Measurements from ENCODE around the gene NRARP. TPM values are rescaled to one million over a fixed set of nuclear protein-coding genes. Genes with fewer than 3 reads are reported as not detected.
A peak's percentile ranks its signal among the peaks of the same experiment; 100 is the strongest.
"Not testable (repeated sequence)": the region's sequence is repeated elsewhere in the genome, so short reads cannot be mapped to it uniquely, and the experiment has no call there.

The NRARP gene
- polyA plus RNA-seq, 1 donor: 32.4 TPM

DNA sequence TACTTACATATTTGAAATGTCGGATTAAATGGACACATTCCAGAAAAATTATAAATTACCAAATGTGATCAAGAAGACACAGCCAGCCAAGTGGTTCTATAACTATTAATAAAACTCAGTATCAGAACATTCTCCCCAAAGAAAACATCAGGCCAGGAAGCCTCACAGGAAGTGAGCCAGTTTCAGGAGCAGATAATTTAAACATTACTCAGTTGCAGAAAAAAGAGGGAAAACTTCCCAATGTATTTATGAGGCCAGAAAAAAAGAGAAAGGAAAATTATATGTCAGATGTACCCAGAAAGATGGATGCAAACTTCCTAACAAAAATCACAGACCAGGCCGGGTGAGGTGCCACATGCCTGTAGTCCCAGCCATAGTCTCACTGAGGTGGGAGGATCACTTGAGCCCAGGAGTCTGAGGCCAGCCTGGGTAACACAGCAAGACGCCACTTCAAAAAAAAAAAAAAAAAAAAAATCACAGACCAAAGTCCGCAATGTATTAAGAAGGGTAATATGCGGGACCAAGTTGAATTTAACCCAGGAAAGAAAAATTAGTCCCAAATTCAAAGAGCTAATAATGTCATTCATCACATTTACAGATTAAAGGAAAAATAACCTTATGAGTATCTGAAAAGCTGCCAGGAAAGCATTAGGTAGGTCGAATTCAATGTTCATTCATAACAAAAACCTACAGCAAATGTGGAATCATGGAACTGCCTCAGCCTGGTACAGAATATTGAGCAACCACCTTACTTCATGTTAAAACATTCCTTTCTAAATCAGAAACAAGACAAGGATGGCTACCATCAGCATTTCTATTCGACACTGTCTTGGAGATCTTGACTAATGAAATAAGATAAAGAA lies 37.2 kb upstream of the NRARP start:
- Histone ChIP-seq H3K27ac (ENCODE audit: low read length) (peak overlapping the region; percentile 69), H3K4me1 (ENCODE audit: control insufficient read depth, insufficient read depth, low read length) (no peaks in the 10 kb centered on the region), H3K4me3 (ENCODE audit: low read length) (no peak overlapping the region), H3K27me3 (ENCODE audit: control insufficient read depth, insufficient read depth, low read length) (no peaks in the 10 kb centered on the region), H3K9me3 (ENCODE audit: control insufficient read depth, low read depth, low read length) (peaks cover 10% of the 10 kb centered on the region), H3K36me3 (ENCODE audit: control insufficient read depth, insufficient read depth, low read length) (peaks cover 6% of the 10 kb centered on the region)
- WGBS (ENCODE audit: insufficient coverage, low lambda C conversion rate): no CpG with 5 or more reads among the region's 7 CpGs
- DNase-seq: peak in 1 of 2 donors; percentile 67

- DNase-seq: no peak
- H3K27me3 ChIP-seq (ENCODE audit: control insufficient read depth, insufficient read depth, low read length): no peaks in the 10 kb centered on the region
- WGBS (ENCODE audit: insufficient coverage, low lambda C conversion rate): 95% methylated on average over 2 of the region's 2 CpGs
- no peaks in the 10 kb centered on the region for H3K4me1 ChIP-seq (ENCODE audit: control insufficient read depth, insufficient read depth, low read length)
- H3K4me3 ChIP-seq (ENCODE audit: low read length): no peak overlapping the region
- H3K27ac ChIP-seq (ENCODE audit: low read length): no peak overlapping the region
- H3K36me3 ChIP-seq (ENCODE audit: control insufficient read depth, insufficient read depth, low read length): peaks cover 4% of the 10 kb centered on the region
- H3K9me3 ChIP-seq (ENCODE audit: control insufficient read depth, low read depth, low read length): peaks cover 10% of the 10 kb centered on the region
These were observed 34.7 kb upstream of the NRARP start for GRCh38 chr9:137336735-137337134.

- Histone ChIP-seq H3K27ac (ENCODE audit: low read length) (no peak overlapping the region), H3K27me3 (ENCODE audit: control insufficient read depth, insufficient read depth, low read length) (no peaks in the 10 kb centered on the region), H3K4me1 (ENCODE audit: control insufficient read depth, insufficient read depth, low read length) (no peaks in the 10 kb centered on the region), H3K9me3 (ENCODE audit: control insufficient read depth, low read depth, low read length) (peaks cover 10% of the 10 kb centered on the region), H3K36me3 (ENCODE audit: control insufficient read depth, insufficient read depth, low read length) (peaks cover 4% of the 10 kb centered on the region), H3K4me3 (ENCODE audit: low read length) (no peak overlapping the region)
- WGBS (ENCODE audit: insufficient coverage, low lambda C conversion rate): no CpG with 5 or more reads among the region's 21 CpGs
- DNase-seq: no peak
These were observed 31.1 kb upstream of the NRARP start for GRCh38 chr9:137333016-137333671.

- no peak for DNase-seq
- Histone ChIP-seq H3K9me3 (ENCODE audit: control insufficient read depth, low read depth, low read length) (peaks cover 14% of the 10 kb centered on the region), H3K36me3 (ENCODE audit: control insufficient read depth, insufficient read depth, low read length) (peaks cover 4% of the 10 kb centered on the region), H3K4me1 (ENCODE audit: control insufficient read depth, insufficient read depth, low read length) (no peaks in the 10 kb centered on the region), H3K27ac (ENCODE audit: low read length) (no peak overlapping the region), H3K27me3 (ENCODE audit: control insufficient read depth, insufficient read depth, low read length) (no peaks in the 10 kb centered on the region), H3K4me3 (ENCODE audit: low read length) (no peak overlapping the region)
- WGBS (ENCODE audit: insufficient coverage, low lambda C conversion rate): 100% methylated on average over 3 of the region's 9 CpGs
These were observed 29.9 kb upstream of the NRARP start for GRCh38 chr9:137331929-137332328.

GRCh38 chr9:137330689-137331088 lies 28.6 kb upstream of the NRARP start:
- H3K9me3 ChIP-seq (ENCODE audit: control insufficient read depth, low read depth, low read length): peaks cover 4% of the 10 kb centered on the region
- H3K4me3 ChIP-seq (ENCODE audit: low read length): no peak overlapping the region
- WGBS (ENCODE audit: insufficient coverage, low lambda C conversion rate): 74% methylated on average over 2 of the region's 6 CpGs
- no peaks in the 10 kb centered on the region for H3K36me3 ChIP-seq (ENCODE audit: control insufficient read depth, insufficient read depth, low read length)
- no peak for DNase-seq
- H3K27ac ChIP-seq (ENCODE audit: low read length): no peak overlapping the region
- H3K27me3 ChIP-seq (ENCODE audit: control insufficient read depth, insufficient read depth, low read length): no peaks in the 10 kb centered on the region
- H3K4me1 ChIP-seq (ENCODE audit: control insufficient read depth, insufficient read depth, low read length): no peaks in the 10 kb centered on the region

DNA sequence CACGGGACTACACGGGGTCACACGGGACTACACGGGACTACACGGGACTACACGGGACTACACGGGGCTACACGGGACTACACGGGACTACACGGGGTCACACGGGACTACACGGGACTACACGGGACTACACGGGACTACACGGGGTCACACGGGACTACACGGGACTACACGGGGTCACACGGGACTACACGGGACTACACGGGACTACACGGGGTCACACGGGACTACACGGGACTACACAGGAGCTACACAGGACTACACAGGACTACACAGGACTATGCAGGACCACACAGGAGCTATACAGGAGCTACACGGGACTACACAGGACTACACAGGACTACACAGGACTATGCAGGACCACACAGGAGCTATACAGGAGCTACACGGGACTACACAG lies 27.5 kb upstream of the NRARP start:
- H3K9me3 ChIP-seq (ENCODE audit: control insufficient read depth, low read depth, low read length); H3K36me3 ChIP-seq (ENCODE audit: control insufficient read depth, insufficient read depth, low read length); DNase-seq; H3K27me3 ChIP-seq (ENCODE audit: control insufficient read depth, insufficient read depth, low read length); H3K4me1 ChIP-seq (ENCODE audit: control insufficient read depth, insufficient read depth, low read length); H3K4me3 ChIP-seq (ENCODE audit: low read length); H3K27ac ChIP-seq (ENCODE audit: low read length): not testable (repeated sequence)
- no CpG with 5 or more reads among the region's 26 CpGs for WGBS (ENCODE audit: insufficient coverage, low lambda C conversion rate)

DNA sequence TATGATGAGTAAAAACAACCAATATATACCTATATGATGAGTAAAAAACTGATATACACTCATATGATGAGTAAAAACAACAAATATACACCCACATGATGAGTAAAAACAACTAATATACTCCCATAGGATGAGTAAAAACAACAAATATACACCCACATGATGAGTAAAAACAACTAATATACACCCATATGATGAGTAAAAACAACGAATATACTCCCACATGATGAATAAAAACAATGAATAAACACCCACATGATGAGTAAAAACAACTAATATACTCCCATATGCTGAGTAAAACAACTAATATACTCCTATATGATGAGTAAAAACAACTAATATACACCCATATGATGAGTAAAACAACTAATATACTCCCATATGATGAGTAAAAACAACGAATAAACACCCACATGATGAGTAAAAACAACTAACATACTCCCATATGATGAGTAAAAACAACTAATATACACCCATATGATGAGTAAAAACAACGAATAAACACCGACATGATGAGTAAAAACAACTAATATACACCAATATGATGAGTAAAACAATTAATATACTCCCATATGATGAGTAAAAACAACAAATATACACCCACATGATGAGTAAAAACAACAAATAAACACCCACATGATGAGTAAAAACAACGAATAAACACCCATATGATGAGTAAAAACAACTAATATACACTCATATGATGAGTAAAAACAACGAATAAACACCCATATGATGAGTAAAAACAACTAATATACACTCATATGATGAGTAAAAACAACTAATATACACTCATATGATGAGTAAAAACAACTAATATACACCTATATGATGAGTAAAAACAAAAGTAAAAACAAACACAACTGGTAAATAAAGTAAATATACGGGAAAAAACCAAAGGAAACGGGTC lies 25.8 kb upstream of the NRARP start:
- WGBS (ENCODE audit: insufficient coverage, low lambda C conversion rate): 76% methylated on average over 6 of the region's 8 CpGs
- not testable (repeated sequence) for H3K36me3 ChIP-seq (ENCODE audit: control insufficient read depth, insufficient read depth, low read length); H3K27ac ChIP-seq (ENCODE audit: low read length); H3K4me3 ChIP-seq (ENCODE audit: low read length); H3K4me1 ChIP-seq (ENCODE audit: control insufficient read depth, insufficient read depth, low read length); DNase-seq; H3K27me3 ChIP-seq (ENCODE audit: control insufficient read depth, insufficient read depth, low read length)
- peaks cover 11% of the 10 kb centered on the region for H3K9me3 ChIP-seq (ENCODE audit: control insufficient read depth, low read depth, low read length)

DNA sequence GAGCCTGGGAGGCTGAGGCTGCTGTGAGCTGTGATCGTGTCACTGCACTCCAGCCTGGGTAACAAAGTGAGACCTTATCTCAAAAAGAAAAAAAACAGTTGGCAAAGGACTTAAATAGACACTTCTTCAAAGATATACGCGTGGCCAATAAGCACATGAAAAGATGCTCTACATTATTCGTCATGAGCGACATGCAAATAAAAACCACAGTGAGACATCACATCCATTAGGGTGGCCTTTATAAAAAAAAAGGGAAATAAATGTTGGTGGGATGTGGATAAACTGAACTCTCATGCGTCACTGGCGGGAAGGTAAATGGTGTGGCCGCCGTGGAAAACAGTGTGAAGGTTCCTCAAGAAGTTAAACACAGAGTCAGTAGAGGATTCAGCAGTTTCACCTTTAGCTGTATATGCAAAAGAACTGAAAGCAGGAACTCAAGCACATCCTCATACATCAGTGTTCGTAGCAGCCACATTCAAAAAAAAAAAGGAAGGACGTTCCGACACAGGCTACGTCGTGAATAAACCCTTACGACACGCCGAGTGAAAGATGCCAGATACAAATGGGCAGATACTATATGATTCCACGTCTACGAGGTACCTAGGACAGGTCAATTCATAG lies 24.5 kb upstream of the NRARP start:
- Histone ChIP-seq H3K36me3 (ENCODE audit: control insufficient read depth, insufficient read depth, low read length) (no peaks in the 10 kb centered on the region), H3K4me1 (ENCODE audit: control insufficient read depth, insufficient read depth, low read length) (no peaks in the 10 kb centered on the region), H3K9me3 (ENCODE audit: control insufficient read depth, low read depth, low read length) (peaks cover 11% of the 10 kb centered on the region), H3K27me3 (ENCODE audit: control insufficient read depth, insufficient read depth, low read length) (no peaks in the 10 kb centered on the region), H3K27ac (ENCODE audit: low read length) (no peak overlapping the region), H3K4me3 (ENCODE audit: low read length) (no peak overlapping the region)
- DNase-seq: no peak
- 100% methylated on average over 4 of the region's 19 CpGs for WGBS (ENCODE audit: insufficient coverage, low lambda C conversion rate)

- Histone ChIP-seq H3K36me3 (ENCODE audit: control insufficient read depth, insufficient read depth, low read length) (no peaks in the 10 kb centered on the region), H3K4me1 (ENCODE audit: control insufficient read depth, insufficient read depth, low read length) (peaks cover 4% of the 10 kb centered on the region), H3K4me3 (ENCODE audit: low read length) (no peak overlapping the region), H3K9me3 (ENCODE audit: control insufficient read depth, low read depth, low read length) (peaks cover 11% of the 10 kb centered on the region), H3K27ac (ENCODE audit: low read length) (no peak overlapping the region), H3K27me3 (ENCODE audit: control insufficient read depth, insufficient read depth, low read length) (no peaks in the 10 kb centered on the region)
- no CpG with 5 or more reads among the region's 12 CpGs for WGBS (ENCODE audit: insufficient coverage, low lambda C conversion rate)
- no peak for DNase-seq
These were observed 23.7 kb upstream of the NRARP start for GRCh38 chr9:137325799-137326198.

- H3K27ac ChIP-seq (ENCODE audit: low read length): no peak overlapping the region
- no peaks in the 10 kb centered on the region for H3K36me3 ChIP-seq (ENCODE audit: control insufficient read depth, insufficient read depth, low read length)
- H3K9me3 ChIP-seq (ENCODE audit: control insufficient read depth, low read depth, low read length): peaks cover 11% of the 10 kb centered on the region
- WGBS (ENCODE audit: insufficient coverage, low lambda C conversion rate): no CpG with 5 or more reads among the region's 10 CpGs
- no peak overlapping the region for H3K4me3 ChIP-seq (ENCODE audit: low read length)
- H3K27me3 ChIP-seq (ENCODE audit: control insufficient read depth, insufficient read depth, low read length): no peaks in the 10 kb centered on the region
- H3K4me1 ChIP-seq (ENCODE audit: control insufficient read depth, insufficient read depth, low read length): peaks cover 10% of the 10 kb centered on the region
- no peak for DNase-seq
These were observed 23.1 kb upstream of the NRARP start for GRCh38 chr9:137325124-137325523.
